ENCODE data around the gene PHF10. TPM values are rescaled to one million over a fixed set of nuclear protein-coding genes. Genes with fewer than 3 reads are reported as not detected.

The PHF10 gene
- total and polyA plus RNA-seq, 2 donors (not counting 3 experiments of a cell fraction or from before 2014, with no cell fraction given): 19.1 to 62.4 TPM

- no peak overlapping the region for H3K4me2 ChIP-seq (ENCODE audit: insufficient read depth, low read length)
- POLR2A ChIA-PET: no interaction called here
- H3K9me3 ChIP-seq (replicated peaks; ENCODE audit: control insufficient read depth, insufficient read depth, low read length): no peaks in the 10 kb centered on the region
- H3K4me3 ChIP-seq (replicated peaks in 1 of 3; ENCODE audit: insufficient read depth in 1 of 3, low read depth in 1 of 3, low read length in 3 of 3): no peak overlapping the region
- no peaks in the 10 kb centered on the region for H3K9me1 ChIP-seq (replicated peaks; ENCODE audit: control insufficient read depth, extremely low read depth, insufficient read depth, low read length)
- no peak overlapping the region for H2AFZ ChIP-seq (ENCODE audit: low read depth, low read length)
- H3K9ac ChIP-seq (replicated peaks; ENCODE audit: extremely low read depth, insufficient read depth, low read length): no peak overlapping the region
- CTCF ChIA-PET: interaction anchor here (1.1 to 3.6 kb wide), 5 partner anchors 9 to 122 kb away, joined by 3 to 18 read pairs (median 4); no protein-coding TSS in a partner anchor
- H3K27me3 ChIP-seq (ENCODE audit: control insufficient read depth in 2 of 2, insufficient read depth in 2 of 2, low read length in 2 of 2): no peaks in the 10 kb centered on the region
- intact Hi-C loops (cut with micrococcal nuclease) (no loop called here), dilution Hi-C loops (cut with MboI; ENCODE audit: extremely low pct_ligation_motif_present, low sequenced_read_pairs) (no loop called here)
- no peak for FAIRE-seq
- peaks cover under 1% of the 10 kb centered on the region for H3K4me1 ChIP-seq (ENCODE audit: control insufficient read depth, extremely low read depth, insufficient read depth, low read length)
- no peaks in the 10 kb centered on the region for H4K20me1 ChIP-seq (replicated peaks; ENCODE audit: control insufficient read depth, extremely low read depth, insufficient read depth, low read length)
- no peak overlapping the region for H3K27ac ChIP-seq (ENCODE audit: insufficient read depth, low read depth, low read length)
- H3K36me3 ChIP-seq (ENCODE audit: control insufficient read depth in 2 of 2, extremely low read depth in 1 of 2, insufficient read depth in 2 of 2, low read length in 2 of 2): peaks cover 12 to 22% of the 10 kb centered on the region in 2 experiments
- TF ChIP-seq POLR2AphosphoS5 (IDR thresholded peaks at IDR 0.05; ENCODE audit: insufficient read depth, low read depth, low read length) (no peak), MAX (IDR thresholded peaks at IDR 0.05; ENCODE audit: insufficient read depth, insufficient read length) (no peak), JUN (IDR thresholded peaks at IDR 0.05; ENCODE audit: borderline replicate concordance, insufficient read depth, insufficient read length, low read depth) (no peak), FOS (IDR thresholded peaks at IDR 0.05; ENCODE audit: borderline replicate concordance, insufficient read depth, low read length) (no peak), MYC (IDR thresholded peaks at IDR 0.05; ENCODE audit: low read depth, low read length) (no peak)
- TF ChIP-seq, protein P1, sequence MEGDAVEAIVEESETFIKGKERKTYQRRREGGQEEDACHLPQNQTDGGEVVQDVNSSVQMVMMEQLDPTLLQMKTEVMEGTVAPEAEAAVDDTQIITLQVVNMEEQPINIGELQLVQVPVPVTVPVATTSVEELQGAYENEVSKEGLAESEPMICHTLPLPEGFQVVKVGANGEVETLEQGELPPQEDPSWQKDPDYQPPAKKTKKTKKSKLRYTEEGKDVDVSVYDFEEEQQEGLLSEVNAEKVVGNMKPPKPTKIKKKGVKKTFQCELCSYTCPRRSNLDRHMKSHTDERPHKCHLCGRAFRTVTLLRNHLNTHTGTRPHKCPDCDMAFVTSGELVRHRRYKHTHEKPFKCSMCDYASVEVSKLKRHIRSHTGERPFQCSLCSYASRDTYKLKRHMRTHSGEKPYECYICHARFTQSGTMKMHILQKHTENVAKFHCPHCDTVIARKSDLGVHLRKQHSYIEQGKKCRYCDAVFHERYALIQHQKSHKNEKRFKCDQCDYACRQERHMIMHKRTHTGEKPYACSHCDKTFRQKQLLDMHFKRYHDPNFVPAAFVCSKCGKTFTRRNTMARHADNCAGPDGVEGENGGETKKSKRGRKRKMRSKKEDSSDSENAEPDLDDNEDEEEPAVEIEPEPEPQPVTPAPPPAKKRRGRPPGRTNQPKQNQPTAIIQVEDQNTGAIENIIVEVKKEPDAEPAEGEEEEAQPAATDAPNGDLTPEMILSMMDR (IDR thresholded peaks at IDR 0.05; ENCODE audit: extremely low read depth in 1 of 2, insufficient read depth in 1 of 2, low read depth in 1 of 2, low read length in 2 of 2): no peak
- no TSS peak for BruUV-seq (replicated peaks)
- DNase-seq (ENCODE audit: low read depth, low spot score): no peak
- H3K79me2 ChIP-seq (ENCODE audit: control insufficient read depth, insufficient read depth, low read length): peaks cover 7% of the 10 kb centered on the region
These were observed 14.3 kb downstream of the PHF10 start for GRCh38 chr6:169710009-169710408.
